ENCODE measurements around the gene CALM3.

GRCh38 chr19:46610851-46611770 is 10.0 kb downstream of the CALM3 start:
- TF ChIP-seq CTCF (IDR thresholded peaks at IDR 0.05) (no peak), POLR2A (IDR thresholded peaks at IDR 0.05) (no peak)
